ENCODE data around the gene VANGL2.

VANGL2 gene

GRCh38 chr1:160406131-160406968 is 6.0 kb downstream of the VANGL2 start:
- no peak overlapping the region for H3K27ac ChIP-seq (ENCODE audit: low read length)

GRCh38 chr1:160407839-160408801 is 7.8 kb downstream of the VANGL2 start:
- H3K27ac ChIP-seq (ENCODE audit: low read length): no peak overlapping the region
- H3K4me3 ChIP-seq (ENCODE audit: low read length in 2 of 2): no peak overlapping the region
- no peak overlapping the region for H3K9ac ChIP-seq (ENCODE audit: low read length in 2 of 2)
- peaks cover 5% of the 10 kb centered on the region for H3K4me1 ChIP-seq (ENCODE audit: control insufficient read depth, insufficient read depth, low read length)
- peaks cover 0 to 3% of the 10 kb centered on the region in 2 donors for H3K27me3 ChIP-seq (ENCODE audit: control insufficient read depth in 1 of 2, insufficient read depth in 2 of 2, low read length in 2 of 2)
- H3K9me3 ChIP-seq (ENCODE audit: control insufficient read depth in 2 of 2, low read length in 2 of 2): no peaks in the 10 kb centered on the region
- no peaks in the 10 kb centered on the region for H3K36me3 ChIP-seq (ENCODE audit: control insufficient read depth in 2 of 2, insufficient read depth in 2 of 2, low read length in 2 of 2)

More at GRCh38 chr1:160406131-160406968, 6.0 kb downstream of the VANGL2 start:
- no peaks in the 10 kb centered on the region for H3K9me3 ChIP-seq (ENCODE audit: control insufficient read depth in 2 of 2, low read length in 2 of 2)
- no peak overlapping the region for H3K4me3 ChIP-seq (ENCODE audit: low read length in 2 of 2)
- H3K36me3 ChIP-seq (ENCODE audit: control insufficient read depth in 2 of 2, insufficient read depth in 2 of 2, low read length in 2 of 2): no peaks in the 10 kb centered on the region
- H3K27me3 ChIP-seq (ENCODE audit: control insufficient read depth in 1 of 2, insufficient read depth in 2 of 2, low read length in 2 of 2): peaks cover 0 to 3% of the 10 kb centered on the region in 2 donors
- H3K4me1 ChIP-seq (ENCODE audit: control insufficient read depth, insufficient read depth, low read length): peaks cover 14% of the 10 kb centered on the region
- no peak overlapping the region for H3K9ac ChIP-seq (ENCODE audit: low read length in 2 of 2)

- H3K9me3 ChIP-seq (ENCODE audit: control insufficient read depth in 2 of 2, low read length in 2 of 2): no peaks in the 10 kb centered on the region
- peaks cover 5% of the 10 kb centered on the region for H3K4me1 ChIP-seq (ENCODE audit: control insufficient read depth, insufficient read depth, low read length)
- H3K27me3 ChIP-seq (ENCODE audit: control insufficient read depth in 1 of 2, insufficient read depth in 2 of 2, low read length in 2 of 2): peaks cover 0 to 3% of the 10 kb centered on the region in 2 donors
- H3K4me3 ChIP-seq (ENCODE audit: low read length in 2 of 2): no peak overlapping the region
- no peaks in the 10 kb centered on the region for H3K36me3 ChIP-seq (ENCODE audit: control insufficient read depth in 2 of 2, insufficient read depth in 2 of 2, low read length in 2 of 2)
- H3K27ac ChIP-seq (ENCODE audit: low read length): peak overlapping the region; percentile 66
- H3K9ac ChIP-seq (ENCODE audit: low read length in 2 of 2): no peak overlapping the region
Measured at GRCh38 chr1:160408864-160409263, 8.5 kb downstream of the VANGL2 start.

GRCh38 chr1:160409486-160409885 is 9.1 kb downstream of the VANGL2 start:
- H3K4me3 ChIP-seq (ENCODE audit: low read length in 2 of 2): peak overlapping the region in 1 of 2 donors; percentile 49
- peaks cover 0 to 3% of the 10 kb centered on the region in 2 donors for H3K27me3 ChIP-seq (ENCODE audit: control insufficient read depth in 1 of 2, insufficient read depth in 2 of 2, low read length in 2 of 2)
- no peaks in the 10 kb centered on the region for H3K36me3 ChIP-seq (ENCODE audit: control insufficient read depth in 2 of 2, insufficient read depth in 2 of 2, low read length in 2 of 2)
- H3K9ac ChIP-seq (ENCODE audit: low read length in 2 of 2): peak overlapping the region; percentile 36 to 44
- no peaks in the 10 kb centered on the region for H3K9me3 ChIP-seq (ENCODE audit: control insufficient read depth in 2 of 2, low read length in 2 of 2)
- peak overlapping the region; percentile 66 for H3K27ac ChIP-seq (ENCODE audit: low read length)
- H3K4me1 ChIP-seq (ENCODE audit: control insufficient read depth, insufficient read depth, low read length): peaks cover 5% of the 10 kb centered on the region

- Histone ChIP-seq H3K27me3 (ENCODE audit: control insufficient read depth in 1 of 2, insufficient read depth in 2 of 2, low read length in 2 of 2) (peaks cover 0 to 3% of the 10 kb centered on the region in 2 donors), H3K4me1 (ENCODE audit: control insufficient read depth, insufficient read depth, low read length) (peaks cover 5% of the 10 kb centered on the region), H3K9me3 (ENCODE audit: control insufficient read depth in 2 of 2, low read length in 2 of 2) (no peaks in the 10 kb centered on the region), H3K9ac (ENCODE audit: low read length in 2 of 2) (peak overlapping the region; percentile 36 to 44), H3K27ac (ENCODE audit: low read length) (peak overlapping the region; percentile 66), H3K4me3 (ENCODE audit: low read length in 2 of 2) (peak overlapping the region in 1 of 2 donors; percentile 49), H3K36me3 (ENCODE audit: control insufficient read depth in 2 of 2, insufficient read depth in 2 of 2, low read length in 2 of 2) (no peaks in the 10 kb centered on the region)
Measured at GRCh38 chr1:160410406-160411005, 10.1 kb downstream of the VANGL2 start.

GRCh38 chr1:160411271-160412027 is 11.1 kb downstream of the VANGL2 start:
- Histone ChIP-seq H3K4me3 (ENCODE audit: low read length in 2 of 2) (peak overlapping the region in 1 of 2 donors; percentile 2), H3K27ac (ENCODE audit: low read length) (no peak overlapping the region), H3K36me3 (ENCODE audit: control insufficient read depth in 2 of 2, insufficient read depth in 2 of 2, low read length in 2 of 2) (no peaks in the 10 kb centered on the region), H3K4me1 (ENCODE audit: control insufficient read depth, insufficient read depth, low read length) (peaks cover 5% of the 10 kb centered on the region), H3K27me3 (ENCODE audit: control insufficient read depth in 1 of 2, insufficient read depth in 2 of 2, low read length in 2 of 2) (peaks cover 0 to 3% of the 10 kb centered on the region in 2 donors), H3K9me3 (ENCODE audit: control insufficient read depth in 2 of 2, low read length in 2 of 2) (no peaks in the 10 kb centered on the region), H3K9ac (ENCODE audit: low read length in 2 of 2) (peak overlapping the region; percentile 13 to 44)

GRCh38 chr1:160412028-160412362 is 11.6 kb downstream of the VANGL2 start:
- Histone ChIP-seq H3K9ac (ENCODE audit: low read length in 2 of 2) (peak overlapping the region in 1 of 2 donors; percentile 7), H3K4me3 (ENCODE audit: low read length in 2 of 2) (no peak overlapping the region), H3K27ac (ENCODE audit: low read length) (no peak overlapping the region), H3K27me3 (ENCODE audit: control insufficient read depth in 1 of 2, insufficient read depth in 2 of 2, low read length in 2 of 2) (peaks cover 0 to 3% of the 10 kb centered on the region in 2 donors), H3K4me1 (ENCODE audit: control insufficient read depth, insufficient read depth, low read length) (peaks cover 5% of the 10 kb centered on the region), H3K36me3 (ENCODE audit: control insufficient read depth in 2 of 2, insufficient read depth in 2 of 2, low read length in 2 of 2) (no peaks in the 10 kb centered on the region), H3K9me3 (ENCODE audit: control insufficient read depth in 2 of 2, low read length in 2 of 2) (no peaks in the 10 kb centered on the region)

GRCh38 chr1:160413716-160414115 is 13.4 kb downstream of the VANGL2 start:
- Histone ChIP-seq H3K4me1 (ENCODE audit: control insufficient read depth, insufficient read depth, low read length) (peaks cover 5% of the 10 kb centered on the region), H3K4me3 (ENCODE audit: low read length in 2 of 2) (no peak overlapping the region), H3K36me3 (ENCODE audit: control insufficient read depth in 2 of 2, insufficient read depth in 2 of 2, low read length in 2 of 2) (peaks cover 0 to 5% of the 10 kb centered on the region in 2 donors), H3K27ac (ENCODE audit: low read length) (no peak overlapping the region), H3K27me3 (ENCODE audit: control insufficient read depth in 1 of 2, insufficient read depth in 2 of 2, low read length in 2 of 2) (peaks cover 0 to 3% of the 10 kb centered on the region in 2 donors), H3K9ac (ENCODE audit: low read length in 2 of 2) (no peak overlapping the region), H3K9me3 (ENCODE audit: control insufficient read depth in 2 of 2, low read length in 2 of 2) (no peaks in the 10 kb centered on the region)

GRCh38 chr1:160414881-160415280 is 14.5 kb downstream of the VANGL2 start:
- no peak overlapping the region for H3K9ac ChIP-seq (ENCODE audit: low read length in 2 of 2)
- H3K4me3 ChIP-seq (ENCODE audit: low read length in 2 of 2): no peak overlapping the region
- H3K4me1 ChIP-seq (ENCODE audit: control insufficient read depth, insufficient read depth, low read length): peaks cover 5% of the 10 kb centered on the region
- no peaks in the 10 kb centered on the region for H3K27me3 ChIP-seq (ENCODE audit: control insufficient read depth in 1 of 2, insufficient read depth in 2 of 2, low read length in 2 of 2)
- H3K36me3 ChIP-seq (ENCODE audit: control insufficient read depth in 2 of 2, insufficient read depth in 2 of 2, low read length in 2 of 2): peaks cover 4 to 7% of the 10 kb centered on the region in 2 donors
- H3K27ac ChIP-seq (ENCODE audit: low read length): no peak overlapping the region
- no peaks in the 10 kb centered on the region for H3K9me3 ChIP-seq (ENCODE audit: control insufficient read depth in 2 of 2, low read length in 2 of 2)

All from stomach smooth muscle (tissue), 2 donors.